Thyroid gland (tissue), 4 donors: ENCODE results near the gene LSM14A. TPM values are rescaled to one million over a fixed set of nuclear protein-coding genes. Genes with fewer than 3 reads are reported as not detected.
A peak's percentile ranks its signal among the peaks of the same experiment; 100 is the strongest.

Experiments used
- DNase-seq, 2 donors: peaks; one replicate each; pipeline ENCODE4 v3.0.0-alpha.2; 2019
- H3K27ac ChIP-seq, 3 donors: fragments of 200-600 bp; sonication (generic); 1 replicate in 2 of 3; 2 replicates in 1 of 3; pipeline ENCODE4 v1.5.1; 2016 to 2019; ENCODE audit warnings: mild to moderate bottlenecking in 1 of 3, moderate library complexity in 1 of 3
- H3K27me3 ChIP-seq: fragments of 200-600 bp; sonication (generic); one replicate; pipeline ENCODE4 v1.5.1; 2019
- H3K36me3 ChIP-seq, 2 donors: fragments of 200-600 bp; sonication (generic); one replicate each; pipeline ENCODE4 v1.5.1; 2016 to 2019
- H3K4me1 ChIP-seq, 2 donors: fragments of 200-600 bp; sonication (generic); one replicate each; pipeline ENCODE4 v1.5.1; 2017 to 2019
- H3K4me3 ChIP-seq, 3 donors: fragments of 200-600 bp; sonication (generic); replicated peaks in 1 of 3; 1 replicate in 2 of 3; 2 replicates in 1 of 3; pipeline ENCODE4 v1.5.1; 2016; ENCODE audit warnings: mild to moderate bottlenecking in 1 of 3
- H3K9me3 ChIP-seq: fragments of 200-600 bp; sonication (generic); one replicate; pipeline ENCODE4 v1.5.1; 2017
- CTCF ChIP-seq, 6 experiments: fragments of 200-600 bp in 3 of 6; fragments of 450-650 bp in 3 of 6; sonication (generic) in 3 of 6; IDR thresholded peaks; one replicate each; pipeline ENCODE4 v1.5.1; 2016 to 2019; ENCODE audit warnings: antibody characterized with exemption in 6 of 6, mild to moderate bottlenecking in 2 of 6, inconsistent platforms in 1 of 6, moderate library complexity in 1 of 6
- POLR2A ChIP-seq, 2 donors: fragments of 450-650 bp; IDR thresholded peaks; one replicate each; pipeline ENCODE4 v1.6.1; 2017; ENCODE audit warnings: antibody characterized with exemption in 2 of 2, mild to moderate bottlenecking in 2 of 2, moderate library complexity in 1 of 2
- WGBS, 2 donors: methylation state at CpG; one replicate each; pipeline ENCODE4 v1.1.5; 2017; 5-methylcytosine and 5-hydroxymethylcytosine counted together
- intact Hi-C: fragments of 100-400 bp; cut with DNase I; formaldehyde crosslinking; loops from one replicate; pipeline ENCODE4 v1.15.1; 2023
- total RNA-seq, 4 donors: library from RNA; depleted of rRNA; stranded (reverse); fragments of >200 nt; gene quantifications; one replicate each; pipeline ENCODE4 v1.2.3, GENCODE V29; 2016

The LSM14A gene
- total RNA-seq, 4 donors from 2014 or later: 137 to 253 (median 168) TPM

DNA sequence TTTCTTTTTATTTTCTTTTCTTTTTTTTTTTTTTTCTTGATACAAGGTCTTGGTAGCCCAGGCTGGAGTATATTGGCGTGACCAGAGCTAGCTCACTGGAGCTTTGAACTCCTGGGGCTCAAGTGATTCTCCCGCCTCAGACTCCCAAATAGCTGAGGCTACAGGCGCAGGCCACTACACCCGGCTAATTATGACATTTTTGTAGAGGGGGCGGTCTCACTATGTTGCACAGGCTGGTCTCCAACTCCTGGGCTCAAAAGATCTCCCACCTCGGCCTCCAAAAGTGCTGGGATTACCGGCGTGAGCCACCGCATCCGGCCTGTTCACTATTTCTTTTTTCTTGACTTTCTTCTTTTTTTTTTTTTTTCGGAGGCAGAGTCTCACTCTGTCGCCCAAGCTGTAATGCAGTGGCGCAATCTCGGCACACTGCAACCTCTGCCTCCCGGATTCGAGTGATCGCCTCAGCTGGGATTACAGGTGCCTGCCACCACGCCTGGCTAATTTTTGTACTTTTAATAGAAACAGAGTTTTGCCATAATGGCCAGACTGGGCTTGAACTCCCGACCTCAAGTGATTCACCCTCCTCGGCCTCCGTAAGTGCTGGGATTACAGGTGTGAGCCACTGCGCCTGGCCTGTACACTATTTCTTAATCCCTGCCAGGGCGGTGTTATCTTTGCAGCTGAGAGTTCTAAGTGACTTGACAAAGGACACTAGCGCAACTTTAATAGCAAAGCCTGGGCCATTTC lies 37.1 kb upstream of the LSM14A start:
- no peaks in the 10 kb centered on the region for H3K27me3 ChIP-seq
- intact Hi-C loops: no loop called here
- H3K36me3 ChIP-seq: no peaks in the 10 kb centered on the region
- H3K4me1 ChIP-seq: no peaks in the 10 kb centered on the region
- 81 to 87% methylated on average over 24 of the region's 24 CpGs for WGBS, 2 donors
- peak overlapping the region; percentile 76 to 88 (median 81) for H3K27ac ChIP-seq
- TF ChIP-seq POLR2A (IDR thresholded peaks at IDR 0.05) (no peak), CTCF (IDR thresholded peaks at IDR 0.05) (no peak)
- peak overlapping the region in 2 of 3 donors; percentile 69 to 80 for H3K4me3 ChIP-seq
- H3K9me3 ChIP-seq: no peaks in the 10 kb centered on the region
- peak in 1 of 2 donors; percentile 2 for DNase-seq

DNA sequence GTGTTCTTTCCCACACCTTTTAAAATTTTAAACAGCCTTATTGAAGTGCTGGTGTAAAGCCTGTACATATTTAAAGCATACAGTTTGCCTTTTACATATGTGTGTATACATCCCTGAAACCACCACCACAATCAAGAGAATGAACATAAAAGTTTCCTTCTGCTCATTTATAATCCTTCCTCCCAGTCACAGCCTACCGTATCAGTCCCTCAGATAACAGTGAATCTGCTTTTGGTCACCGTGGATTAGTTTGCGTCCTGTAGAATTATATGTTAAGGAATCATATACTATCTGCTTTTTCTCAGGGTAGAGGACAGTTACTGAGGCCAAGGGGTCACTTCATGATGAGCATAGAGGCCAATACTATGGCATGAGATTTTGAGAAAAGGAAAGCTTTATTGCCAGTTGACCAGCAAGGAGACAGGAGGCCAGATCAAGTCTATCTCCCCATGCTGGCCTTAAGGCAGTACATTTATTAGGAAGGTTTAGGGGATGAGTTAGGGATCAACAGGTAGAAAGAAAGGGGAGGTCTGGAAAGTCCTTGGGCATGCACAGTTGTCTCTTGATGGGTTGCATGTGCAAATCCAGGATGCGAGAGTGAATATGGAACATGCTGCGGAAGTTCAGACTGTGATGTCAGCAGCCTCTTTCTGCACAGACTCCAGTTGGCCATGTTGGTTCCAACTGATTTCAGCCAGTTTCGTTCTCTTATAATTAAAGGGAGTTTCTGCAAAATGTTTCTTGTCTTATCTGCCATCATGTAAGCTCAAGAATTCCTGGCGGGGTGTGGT lies 36.3 kb upstream of the LSM14A start:
- 91 to 95% methylated on average over 7 of the region's 7 CpGs for WGBS, 2 donors
- intact Hi-C loops: no loop called here
- no peak for TF ChIP-seq CTCF (IDR thresholded peaks at IDR 0.05)
- no peak for TF ChIP-seq POLR2A (IDR thresholded peaks at IDR 0.05)
- Histone ChIP-seq H3K27ac (no peak overlapping the region), H3K9me3 (no peaks in the 10 kb centered on the region), H3K4me1 (no peaks in the 10 kb centered on the region), H3K4me3 (no peak overlapping the region), H3K27me3 (no peaks in the 10 kb centered on the region), H3K36me3 (no peaks in the 10 kb centered on the region)
- DNase-seq: no peak

DNA sequence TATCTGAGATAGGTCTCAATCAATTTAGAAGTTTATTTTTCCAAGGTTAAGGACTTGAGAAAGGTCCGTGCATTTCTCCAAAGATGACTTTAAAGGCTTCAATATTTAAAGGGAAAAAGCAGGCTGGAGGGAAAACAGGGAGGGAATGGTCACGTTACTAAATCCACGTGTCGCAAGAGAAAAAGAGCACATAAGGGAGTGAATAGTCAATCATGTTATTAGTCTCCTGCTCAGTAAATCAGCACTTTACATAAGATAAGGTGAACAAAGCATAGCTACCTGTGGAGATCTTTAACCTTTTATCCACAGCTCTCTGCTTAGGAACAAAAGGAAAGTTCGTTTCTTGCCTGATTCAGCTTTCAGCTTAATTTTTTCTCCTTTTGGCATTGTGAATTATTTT lies 31.3 kb upstream of the LSM14A start:
- Histone ChIP-seq H3K4me1 (no peaks in the 10 kb centered on the region), H3K27ac (no peak overlapping the region), H3K27me3 (no peaks in the 10 kb centered on the region), H3K4me3 (no peak overlapping the region), H3K9me3 (no peaks in the 10 kb centered on the region), H3K36me3 (no peaks in the 10 kb centered on the region)
- intact Hi-C loops: loop anchor here (10.0 kb wide), 1 partner anchor 366 kb away; no protein-coding TSS in a partner anchor
- no peak for TF ChIP-seq POLR2A (IDR thresholded peaks at IDR 0.05)
- TF ChIP-seq CTCF (IDR thresholded peaks at IDR 0.05): no peak
- no peak for DNase-seq
- WGBS, 2 donors: 33 to 42% methylated on average over 5 of the region's 5 CpGs

GRCh38 chr19:34142440-34142839 lies 29.9 kb upstream of the LSM14A start:
- Histone ChIP-seq H3K4me3 (no peak overlapping the region), H3K9me3 (no peaks in the 10 kb centered on the region), H3K4me1 (no peaks in the 10 kb centered on the region), H3K27ac (no peak overlapping the region), H3K36me3 (no peaks in the 10 kb centered on the region), H3K27me3 (no peaks in the 10 kb centered on the region)
- DNase-seq: no peak
- intact Hi-C loops: loop anchor here (10.0 kb wide), 1 partner anchor 368 kb away; no protein-coding TSS in a partner anchor
- TF ChIP-seq CTCF (IDR thresholded peaks at IDR 0.05) (no peak), POLR2A (IDR thresholded peaks at IDR 0.05) (no peak)
- 41 to 94% methylated on average over 3 of the region's 3 CpGs for WGBS, 2 donors
